ENCODE measurements around the gene CCNF. TPM values are rescaled to one million over a fixed set of nuclear protein-coding genes. Genes with fewer than 3 reads are reported as not detected.

The CCNF gene
- total and polyA plus RNA-seq, 2 of the 4 experiments (the other 2 are of a cell fraction): 8.2 to 20.1 TPM

GRCh38 chr16:2404099-2404498 is 25.1 kb upstream of the CCNF start:
- H4K20me1 ChIP-seq (ENCODE audit: insufficient read depth, low read length): no peaks in the 10 kb centered on the region
- ATAC-seq (ENCODE audit: low read depth): no peak
- WGBS, 2 experiments (ENCODE audit: extremely low coverage in 2 of 2, insufficient read length in 1 of 2): 20% methylated on average over 1 of the region's 4 CpGs; no CpG with 5 or more reads in 1 of the 2 experiments

More at GRCh38 chr16:2404099-2404498, 25.1 kb upstream of the CCNF start:
- Histone ChIP-seq H3K4me2 (ENCODE audit: low read depth, low read length) (no peak overlapping the region), H2BK20ac (ENCODE audit: low read depth, low read length) (no peak overlapping the region), H3K79me1 (ENCODE audit: low read depth in 1 of 2, low read length in 2 of 2) (no peaks in the 10 kb centered on the region), H3K27ac (ENCODE audit: insufficient read depth, low read length) (no peak overlapping the region), H3K4me1 (ENCODE audit: control insufficient read depth, insufficient read depth, low read length) (no peaks in the 10 kb centered on the region), H3K9ac (ENCODE audit: low read depth, low read length) (no peak overlapping the region), H2AFZ (replicated peaks; ENCODE audit: low read length, poor library complexity) (no peak overlapping the region), H2AK5ac (ENCODE audit: low read depth, low read length) (no peak overlapping the region), H3K36me3 (ENCODE audit: control insufficient read depth, insufficient read depth, low read length) (no peaks in the 10 kb centered on the region), H3K9me1 (ENCODE audit: insufficient read depth, low read length) (no peaks in the 10 kb centered on the region), H3K9me3 (ENCODE audit: control insufficient read depth, insufficient read depth, low read length) (no peaks in the 10 kb centered on the region), H3K18ac (ENCODE audit: low read depth, low read length) (no peak overlapping the region), H3K27me3 (ENCODE audit: control insufficient read depth, insufficient read depth, low read length) (peaks cover 10% of the 10 kb centered on the region), H2AK9ac (replicated peaks; ENCODE audit: low read depth, low read length, poor library complexity) (no peak overlapping the region), H4K8ac (ENCODE audit: low read depth in 2 of 2, low read length in 2 of 2) (no peak overlapping the region), H3K56ac (ENCODE audit: extremely low read depth, insufficient read depth, low read length) (no peak overlapping the region), H3K14ac (replicated peaks; ENCODE audit: low read depth, low read length) (no peak overlapping the region), H3K4me3 (ENCODE audit: insufficient read depth, low read depth, low read length) (no peak overlapping the region), H4K91ac (ENCODE audit: insufficient read depth, low read depth, low read length) (no peak overlapping the region), H3K4ac (ENCODE audit: low read depth, low read length) (no peak overlapping the region), H4K5ac (ENCODE audit: low read depth, low read length) (no peak overlapping the region), H2BK120ac (ENCODE audit: low read depth, low read length) (no peak overlapping the region), H2BK15ac (ENCODE audit: low read depth, low read length) (no peak overlapping the region), H2BK5ac (ENCODE audit: low read depth, low read length, poor library complexity, severe bottlenecking) (no peak overlapping the region), H3K23ac (ENCODE audit: low read depth, low read length) (no peak overlapping the region)
- BruUV-seq (replicated peaks): no TSS peak
- POLR2A ChIA-PET (ENCODE audit: unreplicated experiment): no interaction called here
- dilution Hi-C loops (cut with HindIII; ENCODE audit: low sequenced_read_pairs, unreplicated experiment): no loop called here
- CTCF ChIA-PET: no interaction called here
- intact Hi-C loops (cut with micrococcal nuclease): no loop called here
- no peak for DNase-seq
- in situ Hi-C loops (cut with MboI; ENCODE audit: low sequenced_read_pairs): loop anchor here (10.0 kb wide), 1 partner anchor 49 kb away; no protein-coding TSS in a partner anchor
- no peak for TF ChIP-seq ELK1 (IDR thresholded peaks at IDR 0.05; ENCODE audit: borderline replicate concordance, low read depth, low read length)
- TF ChIP-seq BHLHE40 (IDR thresholded peaks at IDR 0.05; ENCODE audit: low read depth, low read length): no peak

Measured in IMR-90 (cell line).